ENCODE measurements around the gene CORO6. TPM values are rescaled to one million over a fixed set of nuclear protein-coding genes. Genes with fewer than 3 reads are reported as not detected.

CORO6 gene
- polyA plus RNA-seq, 3 donors, result 1.3 TPM; not detected in 2

GRCh38 chr17:29620271-29620670, 2.4 kb downstream of the CORO6 start:
- no peaks in the 10 kb centered on the region for H3K79me2 ChIP-seq (ENCODE audit: insufficient read depth, low read length)
- H3K27ac ChIP-seq (ENCODE audit: low read depth in 1 of 2, low read length in 2 of 2), result no peak overlapping the region
- no peak overlapping the region for H3K4me3 Mint-ChIP-seq
- TF ChIP-seq CTCF (IDR thresholded peaks at IDR 0.05), result no peak
- H3K9me3 ChIP-seq (replicated peaks in 1 of 2; ENCODE audit: control insufficient read depth in 1 of 2, insufficient read depth in 1 of 2, low read length in 2 of 2), result no peaks in the 10 kb centered on the region
- no peaks in the 10 kb centered on the region for H3K36me3 ChIP-seq (replicated peaks in 1 of 2; ENCODE audit: control insufficient read depth in 1 of 2, insufficient read depth in 2 of 2, low read length in 2 of 2)
- H3K4me1 ChIP-seq (ENCODE audit: control insufficient read depth in 1 of 2, insufficient read depth in 2 of 2, low read length in 2 of 2), result peaks cover 46 to 47% of the 10 kb centered on the region in 2 donors
- peaks cover 40% of the 10 kb centered on the region for H3K4me1 Mint-ChIP-seq
- no peak overlapping the region for H3K27ac Mint-ChIP-seq
- peaks cover 7 to 71% of the 10 kb centered on the region in 2 donors for H3K27me3 ChIP-seq (ENCODE audit: control insufficient read depth in 2 of 2, insufficient read depth in 2 of 2, low read length in 2 of 2)
- peaks cover 49% of the 10 kb centered on the region for H4K20me1 ChIP-seq (ENCODE audit: insufficient read depth, low read length)
- H3K9me3 Mint-ChIP-seq, result peaks cover 0 to 5% (median 1%) of the 10 kb centered on the region in 7 donors
- H3K4me2 ChIP-seq (replicated peaks; ENCODE audit: extremely low read depth, low read length, poor library complexity, severe bottlenecking), result no peak overlapping the region
- intact Hi-C loops (cut with micrococcal nuclease), result no loop called here
- peaks cover 0 to under 1% of the 10 kb centered on the region in 2 donors for H3K36me3 Mint-ChIP-seq
- 100% methylated on average over 3 of the region's 4 CpGs for WGBS (ENCODE audit: insufficient coverage)
- no peak overlapping the region for H2AFZ ChIP-seq (ENCODE audit: insufficient read depth, low read depth, low read length, poor library complexity, severe bottlenecking)
- no peak overlapping the region for H3K9ac ChIP-seq (ENCODE audit: insufficient read depth, low read length, poor library complexity, severe bottlenecking)
- no peak overlapping the region for H3K4me3 ChIP-seq (replicated peaks in 1 of 3; ENCODE audit: low read depth in 2 of 3, low read length in 3 of 3)
- no peak for DNase-seq
- peaks cover 43 to 85% (median 60%) of the 10 kb centered on the region in 3 donors for H3K27me3 Mint-ChIP-seq (ENCODE audit: low read depth in 3 of 3)

- Mint-ChIP-seq H3K4me1 (peaks cover 50% of the 10 kb centered on the region), H3K27ac (no peak overlapping the region), H3K4me3 (peak overlapping the region in 1 of 2 donors; percentile 51), H3K36me3 (no peaks in the 10 kb centered on the region), H3K9me3 (peaks cover 0 to 6% (median 1%) of the 10 kb centered on the region in 7 donors), H3K27me3 (ENCODE audit: low read depth in 3 of 3) (peaks cover 47 to 93% (median 69%) of the 10 kb centered on the region in 3 donors)
- Histone ChIP-seq H3K9ac (ENCODE audit: insufficient read depth, low read length, poor library complexity, severe bottlenecking) (no peak overlapping the region), H3K4me3 (replicated peaks in 1 of 3; ENCODE audit: low read depth in 2 of 3, low read length in 3 of 3) (no peak overlapping the region), H3K4me2 (replicated peaks; ENCODE audit: extremely low read depth, low read length, poor library complexity, severe bottlenecking) (no peak overlapping the region), H3K4me1 (ENCODE audit: control insufficient read depth in 1 of 2, insufficient read depth in 2 of 2, low read length in 2 of 2) (peaks cover 56 to 57% of the 10 kb centered on the region in 2 donors), H3K79me2 (ENCODE audit: insufficient read depth, low read length) (no peaks in the 10 kb centered on the region), H3K27me3 (ENCODE audit: control insufficient read depth in 2 of 2, insufficient read depth in 2 of 2, low read length in 2 of 2) (peaks cover 7 to 77% of the 10 kb centered on the region in 2 donors), H3K27ac (ENCODE audit: low read depth in 1 of 2, low read length in 2 of 2) (no peak overlapping the region), H3K36me3 (replicated peaks in 1 of 2; ENCODE audit: control insufficient read depth in 1 of 2, insufficient read depth in 2 of 2, low read length in 2 of 2) (no peaks in the 10 kb centered on the region), H2AFZ (ENCODE audit: insufficient read depth, low read depth, low read length, poor library complexity, severe bottlenecking) (no peak overlapping the region), H4K20me1 (ENCODE audit: insufficient read depth, low read length) (peaks cover 44% of the 10 kb centered on the region), H3K9me3 (replicated peaks in 1 of 2; ENCODE audit: control insufficient read depth in 1 of 2, insufficient read depth in 1 of 2, low read length in 2 of 2) (no peaks in the 10 kb centered on the region)
- TF ChIP-seq CTCF (IDR thresholded peaks at IDR 0.05), result peak; percentile 5
- intact Hi-C loops (cut with micrococcal nuclease), result loop anchor here in 1 of 2 donors (2.0 to 10.0 kb wide), 2 partner anchors 38 to 54 kb away; partner anchors contain the start of genes ABHD15 and TP53I13
- DNase-seq, result no peak
Observed at GRCh38 chr17:29619251-29619650, 3.5 kb downstream of the CORO6 start.

All from CD14-positive monocyte (primary cell).